Activated CD4-positive, alpha-beta T cell treated with anti-CD3 and anti-CD28 coated beads, Interleukin-2, Interleukin-6, amounts not matched to agents 100 ng/mL and 50 ng/mL, durations not matched to agents 16 hours and 8 hours (primary cell): ENCODE results near the gene UBE2O.

Experiments used
- DNase-seq: peaks from one replicate; pipeline ENCODE4 v3.0.0-alpha.2; 2020

Gene UBE2O

DNA sequence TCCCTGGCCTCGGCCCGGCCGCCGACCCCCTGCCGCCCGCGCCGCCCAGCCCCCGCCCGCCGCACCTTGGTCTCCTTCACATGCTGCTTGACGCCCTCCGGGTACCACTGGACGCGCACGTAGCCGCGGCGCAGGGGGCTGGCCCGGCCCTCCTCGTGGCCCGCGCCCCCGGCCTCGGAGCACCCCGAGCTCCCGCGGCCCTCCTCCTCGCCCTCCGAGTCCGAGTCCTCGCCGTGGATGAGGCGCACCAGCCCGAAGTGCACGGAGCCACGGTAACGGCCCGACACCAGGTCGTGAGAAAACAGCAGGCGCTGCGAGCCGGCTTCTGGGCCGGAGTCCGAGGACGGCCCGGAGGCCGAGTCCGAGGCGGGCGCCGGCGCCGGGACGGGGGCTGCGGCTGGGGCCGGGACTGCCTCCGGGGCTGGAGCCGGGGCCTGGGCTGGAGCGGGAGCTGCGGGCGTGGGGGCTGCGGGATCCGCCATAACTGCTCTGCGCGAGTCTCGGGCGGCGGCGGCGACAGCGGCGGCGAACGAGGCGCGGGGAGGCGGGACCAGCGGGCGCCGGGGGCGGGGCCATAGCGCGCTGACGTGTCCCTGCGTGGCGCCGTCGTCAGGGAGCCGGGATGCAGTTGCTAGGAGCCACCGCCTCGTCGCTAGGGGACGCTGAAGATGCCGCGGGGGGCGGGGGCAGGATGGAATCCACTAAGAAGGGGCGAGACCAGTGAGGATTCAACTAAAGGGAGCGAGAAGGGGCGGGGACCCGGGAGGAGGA lies at the start of gene UBE2O:
UBE2O (minus strand) TSS at position 493 of the 771 bp plus-strand sequence; CDS start at position 482, 11 bp downstream.
- DNase-seq, result peak; percentile 94

DNA sequence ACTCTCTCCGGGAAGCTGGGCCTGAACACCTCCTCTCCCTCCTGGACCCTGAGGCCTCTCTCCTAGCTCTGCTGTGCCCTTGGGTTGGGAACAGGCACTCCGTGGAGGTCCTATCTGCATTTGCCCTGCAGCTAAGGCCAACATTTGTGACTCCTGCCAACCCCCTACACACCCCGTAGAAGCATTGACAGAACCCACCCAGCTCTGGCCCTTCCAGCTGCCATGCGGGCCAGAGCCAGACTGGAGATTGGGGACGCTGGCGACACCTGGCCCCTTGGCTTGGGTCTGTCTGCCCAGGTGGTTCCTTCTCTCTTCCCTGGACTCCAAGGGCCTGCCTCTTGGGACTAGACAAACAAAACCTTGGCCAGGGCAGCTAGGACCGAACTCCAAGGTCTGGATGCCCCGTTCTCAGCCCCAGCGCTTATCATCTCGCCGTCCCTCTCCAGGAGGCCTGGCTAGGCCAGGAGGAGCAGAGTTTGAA lies 48.9 kb upstream of the UBE2O start:
- no peak for DNase-seq

DNA sequence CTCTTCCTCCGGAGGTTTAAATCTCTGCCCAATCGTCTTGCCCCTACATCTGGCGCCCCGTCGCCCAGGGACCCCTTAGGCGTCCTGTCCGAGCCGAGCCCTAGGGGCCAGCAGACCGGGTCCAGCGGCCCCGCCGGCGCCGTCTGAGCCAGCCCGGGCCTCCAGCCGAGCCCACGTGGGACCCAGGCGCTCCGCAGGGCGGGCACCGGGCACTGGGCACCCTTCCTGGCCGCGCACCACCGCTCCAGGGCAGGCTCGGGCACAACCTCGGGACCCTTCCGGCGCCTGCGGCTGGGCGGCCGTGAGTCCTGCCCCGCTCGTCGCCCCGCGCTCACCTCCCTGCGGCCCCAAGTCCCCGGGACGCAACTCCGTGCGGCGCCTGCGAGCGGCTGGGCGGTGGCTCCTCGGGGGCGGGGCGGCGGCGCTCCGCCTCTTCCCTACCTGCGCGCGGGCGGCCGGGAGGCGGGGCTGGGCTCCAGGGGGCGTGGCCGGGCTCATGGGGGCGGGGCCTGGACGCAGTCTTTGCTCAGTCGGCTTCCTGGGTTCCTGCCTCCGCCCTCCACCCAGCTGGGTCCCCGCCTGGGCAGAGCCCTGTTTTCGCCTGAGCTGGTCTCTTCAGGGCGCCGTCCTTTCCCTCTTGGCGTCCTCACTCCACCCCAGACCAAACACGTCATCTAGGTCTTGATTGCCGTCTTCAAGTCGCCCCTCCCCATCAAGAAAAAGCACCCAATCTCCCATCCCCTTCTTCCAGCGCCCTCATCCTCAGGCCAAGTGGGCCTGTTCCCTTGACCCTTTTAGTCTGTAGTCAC lies 48.3 kb upstream of the UBE2O start, which contains the start of gene RHBDF2:
RHBDF2 (minus strand) TSS at position 406 of the 809 bp plus-strand sequence. CDS start 19,899 bp downstream, outside the sequence.
- DNase-seq, result peak; percentile 98

DNA sequence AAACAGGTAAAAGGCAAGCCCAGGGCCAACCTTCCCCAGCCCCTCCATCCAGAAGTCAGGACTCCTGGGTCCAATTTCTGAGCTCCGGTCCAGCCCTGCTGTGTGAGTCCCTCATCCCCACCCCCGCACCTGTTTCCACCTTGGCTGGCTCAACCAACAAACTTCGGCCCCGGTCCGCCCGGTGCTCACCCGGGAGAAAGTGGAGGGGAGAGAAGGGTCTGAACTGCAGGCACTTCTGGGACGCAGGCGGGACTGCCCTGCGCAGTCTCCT lies 47.7 kb upstream of the UBE2O start:
- no peak for DNase-seq

DNA sequence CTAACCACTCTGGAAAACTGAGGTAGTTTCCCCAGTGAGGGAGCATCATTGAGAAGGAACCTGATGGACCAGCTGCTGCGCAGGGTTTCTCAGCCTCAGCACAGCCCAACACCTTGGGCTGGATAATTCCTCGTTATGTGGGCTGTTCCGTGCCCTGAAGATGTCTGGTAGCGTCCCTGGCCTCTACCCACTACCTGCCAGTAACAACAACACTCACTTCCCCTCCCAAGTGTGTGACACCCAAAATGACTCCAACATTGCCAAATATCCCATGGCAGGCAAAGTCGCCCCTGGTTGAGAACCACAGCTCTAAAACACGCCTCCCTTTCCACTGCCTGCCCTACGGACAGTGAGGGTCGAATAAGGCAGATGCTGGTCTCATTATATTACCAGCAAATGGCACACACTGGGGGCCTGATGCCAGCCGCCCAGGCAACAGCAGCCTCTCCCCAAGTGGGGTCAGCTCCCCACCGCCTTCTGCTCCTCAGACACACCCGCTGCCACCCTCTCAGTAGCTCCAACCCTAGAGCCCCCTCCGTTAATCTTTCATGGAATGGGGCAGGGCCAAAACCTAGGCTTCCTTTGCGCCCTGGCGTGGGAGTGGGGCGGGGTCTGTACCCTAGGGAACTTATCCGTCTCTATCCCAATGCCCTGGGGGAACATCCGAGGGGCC lies 47.3 kb upstream of the UBE2O start:
- no peak for DNase-seq

DNA sequence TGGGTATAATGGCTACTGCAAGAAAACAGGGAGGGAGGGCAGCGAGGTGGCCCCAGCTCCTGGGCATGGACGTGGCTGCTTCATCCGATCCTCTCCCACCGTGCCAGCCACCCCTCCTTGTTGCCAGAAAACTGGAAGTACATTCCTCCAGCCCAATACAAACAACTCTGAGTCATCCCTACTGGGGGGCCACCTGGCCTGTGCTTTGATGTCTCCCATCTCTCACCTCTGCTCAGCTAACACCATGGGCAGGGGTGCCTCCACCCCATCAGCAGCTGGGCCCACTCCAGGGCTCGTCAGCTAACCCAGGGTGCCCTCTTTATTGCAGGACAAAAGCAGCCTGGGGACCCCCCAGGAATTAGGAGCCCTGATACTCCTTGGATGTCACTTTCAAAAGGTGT lies 46.3 kb upstream of the UBE2O start:
- DNase-seq, result no peak

DNA sequence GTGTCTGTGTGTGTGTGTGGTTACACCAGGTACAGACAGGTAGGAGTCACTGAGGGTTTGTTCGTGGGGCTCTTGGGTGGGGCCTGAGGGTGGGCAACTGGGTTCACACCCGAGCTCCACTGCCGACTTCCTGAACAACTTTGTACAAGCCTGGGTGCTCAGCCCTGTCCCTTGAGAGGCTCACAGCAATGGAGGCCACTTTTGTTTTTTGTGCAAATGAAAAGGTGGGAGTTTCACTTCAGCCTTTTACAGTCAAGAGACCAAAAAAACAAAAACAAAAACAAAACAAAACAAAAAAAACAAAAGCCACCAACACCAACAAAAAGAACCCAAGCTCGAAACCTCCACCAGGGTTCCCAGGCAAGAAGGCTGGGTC lies 45.9 kb upstream of the UBE2O start:
- no peak for DNase-seq

DNA sequence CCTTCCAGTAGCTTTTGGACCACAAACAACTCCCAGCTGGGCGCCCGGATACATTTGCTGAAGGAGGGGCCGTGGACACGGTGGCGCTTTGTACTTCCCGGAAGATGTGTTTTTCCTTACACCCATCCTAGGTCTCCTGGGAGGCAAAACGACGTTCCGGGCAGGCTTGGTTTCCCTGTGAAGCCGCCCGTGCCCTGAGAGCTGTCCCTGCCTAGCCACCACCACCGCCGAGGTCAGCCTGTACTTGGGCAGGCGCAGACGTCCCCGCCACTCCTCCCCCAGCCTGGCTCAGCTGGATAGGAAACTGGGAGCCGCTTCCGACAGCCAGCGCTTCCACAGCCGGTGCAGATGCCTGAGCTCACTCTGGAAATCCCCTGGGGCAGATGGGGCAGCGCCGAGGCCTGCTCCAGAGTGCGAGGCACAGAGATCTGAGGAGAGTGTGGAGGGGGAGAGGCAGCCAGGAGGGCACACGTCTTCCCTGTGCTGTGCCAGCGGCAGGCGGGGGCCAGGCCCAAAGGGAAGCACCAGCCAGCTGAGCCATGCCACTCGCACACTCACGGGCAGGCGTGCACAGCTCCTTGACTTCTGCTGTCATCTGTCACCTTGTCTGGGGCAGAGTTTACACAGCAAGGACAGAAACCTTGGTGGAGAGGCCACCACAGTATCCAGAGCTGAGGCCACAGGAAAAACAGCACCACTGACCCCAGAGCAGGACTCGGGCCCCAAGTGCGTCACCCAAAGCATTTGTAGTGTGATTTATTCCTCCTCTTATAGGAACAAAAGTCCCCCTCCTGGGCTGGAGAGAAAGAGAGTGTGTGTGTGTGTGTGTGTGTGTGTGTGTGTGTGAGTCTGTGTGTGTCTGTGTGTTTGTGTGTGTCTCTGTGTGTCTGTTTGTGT lies 45.3 kb upstream of the UBE2O start:
- DNase-seq, result no peak

DNA sequence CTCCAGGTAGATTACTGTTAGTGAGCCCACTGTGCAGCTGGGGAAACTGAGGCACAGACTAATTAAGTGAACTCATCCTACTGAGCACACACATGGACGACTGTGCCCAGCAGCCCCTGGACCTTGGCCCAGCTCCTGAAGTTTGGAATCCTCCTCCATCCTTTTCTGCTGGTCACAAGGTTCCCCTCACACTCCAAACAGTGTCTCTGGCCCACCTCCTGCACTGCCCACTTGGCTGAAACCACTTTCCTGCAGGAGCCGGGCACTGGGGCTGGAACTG lies 44.7 kb upstream of the UBE2O start:
- no peak for DNase-seq

DNA sequence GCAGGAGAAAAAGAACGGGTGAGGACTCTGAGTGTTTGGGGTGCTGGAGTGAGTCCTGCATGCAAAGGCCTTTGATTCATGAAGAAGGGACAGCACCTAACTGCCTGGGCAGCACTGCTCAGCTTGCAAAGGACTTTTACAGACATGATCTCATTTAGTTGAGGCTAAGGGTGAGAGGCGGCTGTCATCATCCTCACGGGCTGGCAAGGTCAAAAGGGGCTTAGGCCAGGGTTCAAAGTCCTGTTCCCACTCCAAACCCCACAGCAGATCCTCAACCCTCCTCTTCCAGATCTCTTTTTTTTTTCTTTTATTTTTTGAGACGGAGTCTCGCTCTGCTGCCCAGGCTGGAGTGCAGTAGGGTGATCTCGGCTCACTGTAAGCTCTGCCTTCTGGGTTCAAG lies 43.5 kb upstream of the UBE2O start:
- DNase-seq, result no peak

DNA sequence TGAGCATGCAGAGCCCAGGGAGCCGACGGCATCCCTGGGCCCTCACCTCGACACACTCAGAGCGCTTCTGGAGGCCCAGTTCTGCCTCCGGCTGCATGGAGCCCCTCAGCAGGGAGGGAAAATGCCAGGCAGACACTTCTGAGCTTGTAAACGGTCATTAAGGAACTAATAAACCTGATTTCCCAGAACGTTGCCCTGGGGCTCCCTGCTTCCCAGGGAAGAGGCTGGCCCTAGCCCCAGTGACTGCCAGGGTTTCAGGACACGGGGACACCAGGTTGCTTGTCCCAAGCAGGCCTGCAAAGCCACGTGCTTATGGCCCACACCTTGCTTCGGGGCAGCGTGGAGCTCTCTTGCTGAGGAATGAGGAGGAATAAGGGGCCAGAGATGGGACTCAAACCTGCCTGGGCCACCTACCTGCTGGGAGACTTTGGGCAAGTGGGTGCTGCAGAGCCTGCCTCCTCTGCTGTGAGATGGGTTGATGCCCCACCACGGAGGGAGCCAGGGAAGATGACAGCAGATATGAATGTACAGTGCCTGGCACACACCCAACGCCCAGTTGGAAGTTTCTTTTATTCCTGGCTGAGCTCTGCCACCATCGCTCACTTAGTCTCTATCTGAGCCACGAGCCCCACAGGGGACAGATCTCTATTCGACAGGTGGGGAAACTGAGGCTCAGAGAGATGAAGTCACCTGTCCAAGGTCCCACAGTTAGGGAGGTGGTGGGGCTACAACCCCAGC lies 42.9 kb upstream of the UBE2O start:
- no peak for DNase-seq

DNA sequence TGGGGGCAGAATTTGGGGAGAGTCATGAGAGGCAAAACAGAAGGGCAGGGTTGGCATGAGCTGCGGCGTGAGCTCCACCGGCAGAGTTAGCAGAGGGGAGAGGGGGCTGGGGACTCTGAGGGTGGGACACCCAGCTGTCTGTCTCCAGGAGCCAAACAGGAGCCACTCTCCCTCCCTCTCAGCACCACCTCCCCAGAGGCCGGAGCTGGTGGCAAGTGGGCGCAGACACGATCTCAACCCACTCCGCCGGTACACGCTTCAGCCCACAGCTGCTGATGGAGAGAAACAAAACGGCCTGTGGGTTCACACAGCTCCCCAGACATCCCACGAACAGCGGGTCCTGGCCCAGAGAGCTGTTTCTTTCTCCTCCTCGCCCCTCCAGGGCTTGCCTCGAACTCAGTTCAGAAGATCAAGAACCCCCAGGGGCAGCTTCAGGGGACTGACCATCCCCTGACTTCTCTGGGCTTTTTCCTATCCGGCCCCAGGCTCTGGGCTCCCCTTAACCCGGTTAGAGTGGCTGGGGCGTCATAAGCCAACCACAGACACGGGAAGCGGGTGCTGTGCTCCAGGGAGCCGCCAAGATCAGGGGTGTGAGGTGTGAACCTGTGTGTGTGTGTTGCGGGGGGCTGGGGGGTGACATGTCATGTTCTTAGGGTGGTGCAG lies 40.7 kb upstream of the UBE2O start:
- DNase-seq, result no peak

DNA sequence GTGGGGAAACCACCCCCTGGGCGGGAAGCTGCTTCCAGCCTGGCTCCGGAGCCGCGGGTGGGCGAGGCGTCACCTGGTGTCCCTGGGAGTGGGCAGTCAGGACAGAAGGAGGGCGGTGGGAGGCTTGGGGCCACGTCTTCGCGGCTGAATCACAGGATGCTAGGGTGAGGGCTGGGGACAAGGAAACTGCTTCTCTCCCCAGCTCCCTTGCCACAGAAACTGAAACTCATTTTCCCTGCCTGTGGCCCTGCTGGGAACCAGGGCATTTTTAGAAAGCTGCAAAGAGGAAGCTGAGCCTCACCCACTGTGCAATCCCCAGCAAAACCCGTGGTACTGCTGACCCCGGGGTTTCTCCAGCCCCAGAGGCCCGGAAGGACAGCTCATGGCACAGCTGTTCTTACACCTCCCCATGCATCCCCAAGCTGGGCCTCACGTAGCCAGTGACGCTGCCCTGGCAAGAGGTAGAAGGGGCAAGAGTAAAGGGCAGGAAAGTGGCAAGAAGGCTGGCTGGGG lies 40.1 kb upstream of the UBE2O start:
- peak; percentile 76 for DNase-seq

DNA sequence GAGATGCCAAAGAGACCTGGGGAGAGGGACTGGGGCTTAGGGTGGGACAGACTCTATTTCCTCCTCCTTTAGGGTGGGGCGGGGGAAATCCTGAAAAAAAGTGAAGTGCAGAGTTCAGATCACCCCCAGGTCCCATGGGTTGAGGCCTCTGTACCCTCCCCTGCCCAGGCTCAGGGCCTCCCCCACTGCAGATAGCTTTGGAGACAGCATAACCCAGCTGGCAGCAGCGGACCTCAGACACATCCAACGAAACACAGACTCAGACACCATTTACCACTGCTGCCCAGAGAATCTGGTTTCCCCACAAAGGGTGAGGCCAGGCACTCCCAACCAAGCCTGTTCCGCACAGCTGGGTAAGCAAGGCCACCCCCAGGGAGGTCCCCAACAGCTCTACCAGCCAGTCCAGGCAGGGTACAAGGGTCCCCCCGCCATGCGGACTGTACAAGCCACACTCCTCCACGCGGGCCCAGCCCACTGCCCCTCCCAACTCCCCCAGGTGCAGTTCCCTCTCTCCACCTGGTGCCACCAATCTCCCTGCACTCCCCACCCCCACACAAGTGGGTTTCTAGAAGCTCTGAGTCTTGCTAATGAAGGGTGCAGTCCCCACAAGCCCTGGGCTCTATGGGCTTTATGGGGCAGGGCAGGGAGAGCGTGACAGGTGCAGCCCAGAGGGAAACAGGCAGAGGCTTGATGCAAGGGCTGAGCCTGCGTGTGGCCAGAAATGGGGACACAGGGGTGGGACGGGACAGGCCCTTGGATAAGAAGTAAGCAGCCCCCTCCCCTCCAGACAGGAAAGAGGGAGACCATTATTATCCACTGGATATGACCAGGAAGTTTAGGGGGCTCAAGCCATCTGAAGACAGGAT lies 39.4 kb upstream of the UBE2O start:
- no peak for DNase-seq

DNA sequence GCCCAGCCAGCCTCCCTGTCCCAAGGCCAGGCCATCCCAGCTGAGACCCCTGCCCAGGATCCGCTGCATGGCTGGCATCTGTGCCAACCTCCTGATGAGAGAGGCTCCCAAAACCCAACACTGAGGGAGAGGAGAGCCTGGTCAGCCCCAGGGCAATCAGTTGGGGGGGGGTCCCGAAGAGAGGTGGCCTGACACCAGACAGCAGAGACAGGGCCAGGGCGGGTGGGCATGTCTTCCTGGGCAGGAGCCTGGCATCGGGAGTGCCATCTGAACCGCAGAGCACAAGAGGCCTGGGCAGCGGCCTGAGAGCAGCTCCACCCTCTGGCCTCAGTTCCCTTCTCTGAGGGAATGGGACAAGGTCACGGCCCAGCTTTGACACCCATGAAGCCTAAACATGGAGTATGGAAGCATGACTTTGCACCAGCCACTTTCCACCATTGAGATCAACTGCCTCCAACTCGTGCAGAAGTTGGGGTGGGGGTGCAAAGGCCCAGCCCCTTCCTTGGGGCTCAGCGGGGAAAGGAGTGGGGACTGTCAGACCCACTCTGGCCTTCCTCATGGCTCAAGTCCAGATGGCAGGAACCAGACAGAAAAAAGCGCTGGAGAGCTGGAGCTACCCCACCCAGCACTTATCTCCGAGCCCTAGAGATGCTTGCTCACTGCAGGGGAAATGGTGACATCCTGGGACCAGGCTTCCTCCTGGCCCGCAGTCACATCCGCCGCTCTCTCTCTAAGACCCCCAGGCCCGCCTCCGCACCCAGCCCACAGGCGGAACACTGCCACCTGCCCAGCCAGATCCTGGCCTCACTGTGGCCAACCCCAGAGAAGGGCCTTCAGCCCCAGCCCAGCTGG lies 38.5 kb upstream of the UBE2O start:
- DNase-seq, result no peak

DNA sequence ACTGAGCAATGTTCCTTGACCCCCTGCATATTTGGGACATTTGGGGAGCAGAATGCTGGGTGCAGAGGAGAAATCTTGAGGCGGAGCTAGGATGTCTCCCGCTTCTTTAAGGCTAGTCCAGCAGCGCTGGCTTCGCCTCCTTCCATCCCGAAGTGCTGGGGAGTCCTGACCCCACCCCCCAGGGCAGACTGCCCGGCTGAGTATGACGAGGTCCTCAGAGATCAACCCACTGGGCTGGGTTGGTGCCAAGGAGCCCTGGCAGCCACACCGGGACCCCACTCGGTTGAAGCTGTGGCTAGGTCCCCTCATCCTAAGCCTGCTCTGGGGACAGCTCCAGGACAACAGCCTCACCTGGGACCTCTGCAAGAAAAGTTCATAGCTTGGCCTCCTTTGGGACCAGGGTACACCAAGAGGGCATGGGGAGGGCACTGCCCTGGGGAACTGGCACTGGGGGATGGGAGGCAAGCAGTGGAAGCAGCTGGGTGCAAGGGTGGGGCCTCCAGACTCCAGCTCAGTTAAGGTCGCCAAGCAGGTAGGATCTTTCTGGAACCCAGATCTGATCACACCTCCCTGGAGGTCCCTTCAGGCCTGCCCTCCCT lies 37.3 kb upstream of the UBE2O start:
- no peak for DNase-seq

DNA sequence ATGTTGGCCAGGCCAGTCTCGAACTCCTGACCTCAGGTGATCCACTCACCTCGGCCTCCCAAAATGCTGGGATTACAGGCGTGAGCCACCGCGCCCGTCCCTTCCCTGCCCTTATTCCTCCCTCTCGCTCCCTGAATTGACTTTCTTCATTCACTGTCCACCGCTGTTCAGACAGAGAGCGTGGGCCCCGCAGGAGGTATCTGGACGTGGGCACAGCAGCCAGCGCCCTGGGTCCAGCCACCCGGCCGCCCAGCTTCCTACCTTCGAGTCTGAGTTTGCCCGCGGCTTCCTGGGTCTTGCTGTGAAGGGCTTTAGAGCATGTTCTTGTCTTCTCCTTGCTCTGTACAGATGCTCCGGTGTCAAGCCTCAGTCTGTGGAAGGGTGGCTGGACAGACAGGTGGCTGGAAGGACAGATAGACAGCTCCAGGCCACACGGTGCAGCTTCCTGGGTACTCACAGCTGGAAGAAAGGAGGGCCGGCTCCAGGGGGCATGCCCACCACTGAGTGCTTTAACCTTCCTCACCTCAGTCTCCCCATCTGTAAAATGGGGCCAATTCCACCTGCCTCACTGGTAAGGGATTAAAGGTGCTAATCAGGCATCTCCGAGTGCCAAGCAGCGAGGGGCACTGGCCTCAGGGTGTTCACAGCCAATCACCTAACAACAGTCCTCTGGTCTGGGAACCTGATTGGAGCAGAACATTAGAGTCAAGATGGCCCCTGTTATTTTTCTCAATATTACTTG lies 34.7 kb upstream of the UBE2O start:
- DNase-seq, result no peak

DNA sequence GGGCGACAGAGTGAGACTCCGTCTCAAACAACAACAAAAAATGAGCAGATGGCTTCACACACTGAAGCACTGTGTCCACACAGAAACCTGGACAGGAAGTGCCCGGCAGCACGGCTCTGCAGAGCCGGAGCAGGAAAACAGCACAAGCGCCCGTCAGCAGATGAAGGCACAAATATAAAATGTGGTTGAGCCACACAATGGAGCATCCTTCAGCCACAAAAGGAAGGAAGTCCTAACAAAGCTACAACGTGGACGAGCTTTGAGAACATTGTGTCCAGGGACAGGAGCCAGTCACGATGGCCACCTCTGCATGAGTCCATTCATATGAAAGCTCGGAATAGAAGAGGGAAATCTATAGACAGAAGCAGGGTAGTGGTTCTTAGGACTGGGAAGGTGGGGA lies 32.6 kb upstream of the UBE2O start:
- no peak for DNase-seq
